ENCODE measurements around the gene TNS4.

Gene TNS4

DNA sequence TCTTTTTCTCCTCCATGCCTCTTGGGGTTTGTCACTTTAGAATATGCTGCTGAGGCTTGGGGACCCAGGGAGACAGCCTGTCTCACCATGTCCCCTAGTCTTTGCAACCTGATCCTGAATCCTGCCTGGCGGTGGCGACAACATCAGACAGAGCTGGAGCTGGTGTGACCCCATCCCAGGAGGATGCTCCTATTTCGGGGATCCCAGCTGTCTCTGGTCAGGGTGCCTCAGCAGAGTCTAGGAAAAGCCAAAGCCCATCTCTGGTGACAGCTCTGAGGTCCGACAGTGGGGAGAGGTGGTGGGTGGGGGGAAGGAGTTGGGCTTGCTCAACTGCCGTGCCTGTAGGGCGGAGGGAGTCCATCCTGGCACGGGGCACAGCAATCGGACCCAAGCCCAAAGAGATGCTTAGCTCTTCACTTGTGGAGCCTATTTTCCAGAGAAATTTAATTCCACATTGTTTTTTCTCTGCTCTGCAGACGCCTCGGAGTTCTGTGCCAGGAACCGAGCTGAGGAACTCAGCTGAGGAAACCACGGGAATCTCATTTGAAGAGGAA lies 10.3 kb upstream of the TNS4 start:
- H3K9me3 Mint-ChIP-seq: no peaks in the 10 kb centered on the region
- no peaks in the 10 kb centered on the region for H3K36me3 Mint-ChIP-seq
- DNase-seq (ENCODE audit: low spot score in 2 of 2): no peak
- H3K4me1 Mint-ChIP-seq: peaks cover 37% of the 10 kb centered on the region
- H3K4me3 Mint-ChIP-seq: no peak overlapping the region
- H3K27ac Mint-ChIP-seq: peak overlapping the region; percentile 54
- ATAC-seq: no peak

DNA sequence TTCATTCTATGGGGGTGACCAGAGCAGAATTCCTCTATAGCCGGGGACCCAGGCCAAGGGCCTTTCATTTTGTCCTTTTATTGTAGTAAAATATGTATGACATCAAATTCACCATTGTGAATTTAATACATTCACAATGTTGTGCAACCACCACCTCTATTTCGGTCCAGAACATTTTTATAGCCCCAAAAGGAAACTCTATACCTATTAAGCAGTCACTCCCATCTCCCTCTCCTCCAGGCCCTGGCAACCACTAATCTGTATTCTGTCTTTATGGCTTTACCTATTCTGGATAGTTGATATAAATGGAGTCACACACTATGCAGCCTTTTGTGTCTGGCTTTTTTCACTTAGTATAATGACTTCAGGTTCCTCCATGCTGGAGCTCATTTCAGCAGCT lies 9.7 kb upstream of the TNS4 start:
- Mint-ChIP-seq H3K9me3 (no peaks in the 10 kb centered on the region), H3K4me3 (no peak overlapping the region), H3K4me1 (peaks cover 36% of the 10 kb centered on the region), H3K36me3 (no peaks in the 10 kb centered on the region), H3K27ac (peak overlapping the region; percentile 54)
- no peak for DNase-seq (ENCODE audit: low spot score in 2 of 2)
- no peak for ATAC-seq

DNA sequence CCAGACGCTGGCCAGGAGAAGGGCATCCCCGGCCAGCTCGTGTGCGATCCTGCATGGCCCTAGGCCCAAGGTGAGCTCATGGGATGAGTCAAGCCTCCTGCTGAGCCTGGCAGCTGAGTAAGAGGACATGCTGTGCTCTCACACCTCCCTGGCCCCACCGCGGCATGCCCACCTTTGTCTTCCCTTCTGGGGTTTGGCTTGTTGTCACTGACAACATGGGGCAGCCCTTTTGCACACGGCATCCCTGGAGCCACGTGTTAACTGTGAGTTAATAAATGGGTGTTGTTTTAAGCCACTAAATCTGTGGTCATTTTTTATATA lies 8.9 kb upstream of the TNS4 start:
- no peak overlapping the region for H3K27ac Mint-ChIP-seq
- no peaks in the 10 kb centered on the region for H3K9me3 Mint-ChIP-seq
- ATAC-seq (peak; percentile 70), DNase-seq (ENCODE audit: low spot score in 2 of 2) (no peak)
- no peaks in the 10 kb centered on the region for H3K36me3 Mint-ChIP-seq
- H3K4me3 Mint-ChIP-seq: no peak overlapping the region
- peaks cover 29% of the 10 kb centered on the region for H3K4me1 Mint-ChIP-seq

DNA sequence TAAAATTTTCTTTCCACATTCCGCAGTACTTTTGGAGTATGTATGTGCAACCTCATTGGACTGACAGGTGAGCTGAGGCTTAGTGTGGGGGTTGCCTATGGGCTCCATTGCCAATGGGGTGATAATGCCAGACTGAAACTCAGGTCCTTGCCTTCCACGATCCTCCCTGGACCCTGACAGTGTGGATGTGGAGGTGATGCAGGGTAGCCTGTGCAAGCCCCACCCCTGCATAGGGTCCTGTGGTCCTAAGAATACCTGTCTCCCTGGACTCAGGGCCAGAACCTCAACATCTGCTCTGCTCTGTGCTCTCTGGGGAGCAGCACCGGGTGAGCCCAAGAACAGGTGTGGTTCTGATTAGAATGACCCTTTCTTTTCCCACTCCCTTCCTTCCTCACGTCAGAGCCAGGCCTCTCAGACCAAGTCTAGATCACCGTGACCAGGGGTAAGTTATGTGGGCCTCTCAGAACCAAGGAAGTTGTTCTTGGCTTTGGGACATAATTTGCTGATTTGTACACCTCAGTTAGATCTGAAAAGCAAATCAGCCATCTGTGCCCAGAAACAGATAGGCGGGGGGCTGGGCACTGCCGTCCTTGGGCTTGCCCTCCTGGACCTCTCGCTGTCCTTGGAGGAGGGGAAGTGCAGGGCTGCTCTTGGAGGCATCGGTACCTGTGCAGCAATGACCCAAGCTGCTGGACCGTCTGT lies 8.4 kb upstream of the TNS4 start:
- no peak overlapping the region for H3K4me3 Mint-ChIP-seq
- peaks cover 24% of the 10 kb centered on the region for H3K4me1 Mint-ChIP-seq
- H3K36me3 Mint-ChIP-seq: no peaks in the 10 kb centered on the region
- ATAC-seq (no peak), DNase-seq (ENCODE audit: low spot score in 2 of 2) (no peak)
- H3K9me3 Mint-ChIP-seq: no peaks in the 10 kb centered on the region
- no peak overlapping the region for H3K27ac Mint-ChIP-seq

DNA sequence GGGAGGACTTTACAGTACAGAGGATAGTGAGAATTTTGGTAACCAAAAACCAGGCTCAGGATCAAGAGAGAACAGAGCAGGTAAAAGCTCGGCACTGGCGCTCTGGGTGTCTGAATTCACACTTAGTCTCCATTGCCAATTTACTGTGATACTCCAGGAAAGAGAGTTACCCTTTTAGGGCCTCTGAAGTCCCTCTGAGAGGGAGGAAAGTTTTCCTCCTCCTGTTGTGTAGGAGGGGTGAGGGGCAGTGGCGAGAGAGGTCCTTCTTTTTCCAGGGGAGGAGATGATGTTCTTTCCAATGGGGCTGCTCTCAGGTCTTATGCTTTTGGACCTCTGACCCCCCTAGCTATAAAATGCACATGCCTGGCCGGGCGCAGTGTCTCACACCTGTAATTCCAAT lies 5.4 kb upstream of the TNS4 start:
- Mint-ChIP-seq H3K4me3 (no peak overlapping the region), H3K27ac (peak overlapping the region; percentile 48), H3K9me3 (no peaks in the 10 kb centered on the region), H3K4me1 (peaks cover 17% of the 10 kb centered on the region), H3K36me3 (no peaks in the 10 kb centered on the region)
- DNase-seq (ENCODE audit: low spot score in 2 of 2) (no peak), ATAC-seq (no peak)

DNA sequence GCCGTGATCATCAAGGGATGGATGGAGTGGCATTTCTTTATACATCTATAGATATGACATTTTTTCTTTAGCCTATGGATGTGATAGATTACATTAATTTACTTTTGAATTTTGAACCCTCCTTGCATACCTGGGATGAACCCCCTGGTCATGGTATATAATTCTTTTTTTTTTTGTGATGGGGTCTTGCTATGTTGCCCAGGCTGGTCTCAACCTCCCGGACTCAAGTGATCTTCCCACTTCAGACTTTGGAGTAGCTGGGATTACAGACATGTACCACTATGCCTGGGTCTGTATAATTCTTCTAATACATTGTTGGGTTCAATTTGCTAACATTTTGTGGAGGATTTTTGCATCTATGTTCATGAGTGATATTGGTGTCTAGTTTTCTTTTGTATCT lies 1.7 kb upstream of the TNS4 start:
- ATAC-seq (no peak), DNase-seq (ENCODE audit: low spot score in 2 of 2) (no peak)
- no peaks in the 10 kb centered on the region for H3K9me3 Mint-ChIP-seq

DNA sequence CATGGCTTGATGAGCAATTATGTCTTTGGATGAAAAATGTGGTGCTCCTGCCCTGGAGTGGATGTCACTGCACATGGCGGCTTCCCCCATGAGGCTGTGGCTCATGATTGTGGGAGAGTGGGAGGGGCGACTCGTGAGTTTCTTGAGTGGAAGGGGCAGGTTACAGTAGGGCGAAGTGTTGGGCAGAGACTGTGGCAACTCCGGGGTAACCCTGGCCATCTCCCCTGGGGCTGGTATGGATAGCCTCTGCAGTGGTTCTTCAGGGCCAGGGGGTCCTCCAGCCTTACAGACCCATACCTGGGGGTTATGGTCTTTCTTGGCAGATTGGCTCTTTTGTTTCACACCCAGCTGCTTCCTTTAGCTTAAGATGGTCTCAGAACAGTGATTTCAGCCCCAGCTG lies 1.3 kb upstream of the TNS4 start:
- no peak for DNase-seq (ENCODE audit: low spot score in 2 of 2)
- Mint-ChIP-seq H3K36me3 (no peaks in the 10 kb centered on the region), H3K9me3 (no peaks in the 10 kb centered on the region)

More for the DNA sequence above, 1.7 kb upstream of the TNS4 start:
- Mint-ChIP-seq H3K4me3 (no peak overlapping the region), H3K27ac (no peak overlapping the region), H3K4me1 (peaks cover 19% of the 10 kb centered on the region), H3K36me3 (no peaks in the 10 kb centered on the region)

DNA sequence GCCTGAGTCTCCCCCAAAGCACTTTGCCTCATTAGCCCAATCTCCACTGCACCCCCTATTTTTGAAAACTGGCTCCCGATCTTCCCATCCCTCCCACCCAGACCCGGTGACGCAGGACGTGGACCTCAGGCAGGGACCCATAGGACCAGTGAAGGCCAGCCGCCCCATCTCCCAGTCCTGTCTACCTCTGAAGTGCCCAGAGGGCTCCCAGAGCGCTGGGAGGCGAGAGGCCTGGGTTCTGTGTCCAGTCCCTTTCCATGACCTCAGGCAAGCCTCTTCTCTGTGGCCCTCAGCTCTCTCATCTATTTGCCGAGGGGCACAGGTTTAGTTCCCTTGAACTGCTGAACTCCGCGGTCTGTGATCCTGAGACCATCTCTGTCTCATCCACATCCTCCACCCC lies 714 bp downstream of the TNS4 start:
- Mint-ChIP-seq H3K27ac (no peak overlapping the region), H3K4me3 (no peak overlapping the region), H3K9me3 (no peaks in the 10 kb centered on the region), H3K4me1 (peaks cover 18% of the 10 kb centered on the region), H3K36me3 (no peaks in the 10 kb centered on the region)
- ATAC-seq (no peak), DNase-seq (ENCODE audit: low spot score in 2 of 2) (no peak)

More for the DNA sequence above, 1.3 kb upstream of the TNS4 start:
- Mint-ChIP-seq H3K4me1 (peaks cover 19% of the 10 kb centered on the region), H3K27ac (peak overlapping the region; percentile 78), H3K4me3 (no peak overlapping the region)
- no peak for ATAC-seq

DNA sequence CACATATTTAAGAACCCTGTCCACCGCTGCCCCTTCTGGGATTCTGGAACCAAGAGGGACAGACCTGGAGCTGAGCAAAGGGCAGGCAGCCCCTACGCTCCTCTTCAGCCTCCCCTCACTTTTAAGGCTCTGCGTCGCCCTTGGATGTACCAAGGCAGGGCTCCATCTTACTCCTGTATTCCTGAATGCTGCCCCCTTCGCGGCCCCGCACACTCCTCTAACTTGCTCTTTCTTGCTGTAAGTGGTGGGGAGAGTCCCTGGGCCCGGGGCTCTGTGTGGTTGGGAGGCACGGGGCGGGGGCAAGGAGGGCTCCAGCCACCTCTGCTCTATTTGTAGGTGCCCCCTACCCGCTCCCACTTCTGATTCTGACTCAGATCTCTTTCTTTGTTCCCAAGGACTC lies 1.2 kb downstream of the TNS4 start:
- DNase-seq (ENCODE audit: low spot score in 2 of 2): no peak
- Mint-ChIP-seq H3K4me1 (peaks cover 18% of the 10 kb centered on the region), H3K27ac (no peak overlapping the region), H3K4me3 (no peak overlapping the region), H3K9me3 (no peaks in the 10 kb centered on the region), H3K36me3 (no peaks in the 10 kb centered on the region)
- no peak for ATAC-seq

DNA sequence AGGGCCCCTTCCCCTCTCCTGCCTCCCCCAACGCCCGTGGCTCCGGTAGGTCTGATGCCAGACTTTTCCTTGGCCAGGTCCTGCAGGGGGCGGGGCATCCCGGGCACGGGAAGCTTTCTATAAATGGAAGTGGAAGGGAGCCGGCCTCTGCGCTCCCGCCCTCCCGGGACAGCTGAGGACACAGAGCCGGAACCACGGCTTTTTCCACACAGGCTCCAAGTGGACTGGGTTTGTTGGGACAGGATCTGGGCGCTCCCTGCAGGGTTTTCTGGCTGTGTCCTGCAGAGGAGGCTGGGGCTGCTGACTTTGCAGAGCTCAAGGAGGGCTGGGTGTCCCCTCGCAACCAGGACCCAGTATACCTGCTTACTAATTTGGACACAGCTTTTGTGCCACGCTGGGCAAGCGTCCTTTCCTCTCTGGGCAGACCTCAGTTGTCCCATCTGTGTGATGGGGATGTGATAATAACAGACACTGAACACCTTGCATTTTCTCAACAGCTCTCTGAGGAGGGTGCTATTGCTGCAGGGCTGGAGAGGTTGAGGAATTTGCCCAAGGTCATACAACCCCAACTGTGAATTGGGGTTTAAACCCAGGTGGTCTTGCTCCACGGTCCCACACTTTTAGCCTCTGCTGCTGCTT lies 1.8 kb downstream of the TNS4 start:
- no peak overlapping the region for H3K4me3 Mint-ChIP-seq
- DNase-seq (ENCODE audit: low spot score in 2 of 2) (no peak), ATAC-seq (no peak)
- H3K4me1 Mint-ChIP-seq: peaks cover 18% of the 10 kb centered on the region
- H3K27ac Mint-ChIP-seq: no peak overlapping the region
- no peaks in the 10 kb centered on the region for H3K36me3 Mint-ChIP-seq
- no peaks in the 10 kb centered on the region for H3K9me3 Mint-ChIP-seq

DNA sequence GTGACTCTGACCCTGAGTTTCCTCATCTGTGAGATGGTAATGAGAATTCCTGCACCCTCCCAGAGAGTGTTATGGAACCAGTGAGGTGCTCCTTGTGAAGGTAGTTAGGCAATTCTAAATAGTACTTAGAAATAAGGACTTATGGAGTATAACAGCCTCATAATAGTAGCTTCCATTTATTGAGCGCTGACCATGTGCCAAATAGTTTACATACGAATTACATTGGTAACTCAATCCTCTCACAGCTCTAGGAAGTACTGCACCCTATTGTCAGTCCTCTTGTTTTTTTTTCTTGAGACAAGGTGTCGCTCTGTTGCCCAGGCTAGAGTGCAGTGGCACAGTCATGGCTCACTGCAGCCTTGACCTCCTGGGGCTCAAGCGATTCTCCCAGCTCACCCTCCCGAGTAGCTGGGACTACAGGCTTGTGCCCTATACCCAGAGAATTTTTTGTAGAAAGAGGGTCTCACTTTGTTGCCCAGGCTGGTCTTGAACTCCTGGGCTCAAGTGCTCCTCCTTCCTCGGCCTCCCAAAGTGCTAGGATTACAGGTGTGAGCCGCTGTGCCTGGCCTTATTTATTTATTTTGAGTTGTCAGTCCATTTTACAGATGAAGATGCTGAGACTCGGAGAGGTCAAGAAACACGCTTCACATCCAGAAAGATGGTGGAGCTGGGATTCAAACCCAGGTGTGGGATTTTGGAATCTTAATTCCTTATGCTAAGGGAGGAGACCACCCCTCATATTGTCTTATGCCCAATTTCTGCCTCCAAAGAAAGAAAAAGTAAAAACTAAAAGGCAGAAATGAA lies 2.9 kb downstream of the TNS4 start:
- ATAC-seq (no peak), DNase-seq (ENCODE audit: low spot score in 2 of 2) (no peak)
- H3K36me3 Mint-ChIP-seq: no peaks in the 10 kb centered on the region
- H3K9me3 Mint-ChIP-seq: no peaks in the 10 kb centered on the region
- peak overlapping the region; percentile 77 for H3K27ac Mint-ChIP-seq
- peaks cover 18% of the 10 kb centered on the region for H3K4me1 Mint-ChIP-seq
- H3K4me3 Mint-ChIP-seq: no peak overlapping the region

DNA sequence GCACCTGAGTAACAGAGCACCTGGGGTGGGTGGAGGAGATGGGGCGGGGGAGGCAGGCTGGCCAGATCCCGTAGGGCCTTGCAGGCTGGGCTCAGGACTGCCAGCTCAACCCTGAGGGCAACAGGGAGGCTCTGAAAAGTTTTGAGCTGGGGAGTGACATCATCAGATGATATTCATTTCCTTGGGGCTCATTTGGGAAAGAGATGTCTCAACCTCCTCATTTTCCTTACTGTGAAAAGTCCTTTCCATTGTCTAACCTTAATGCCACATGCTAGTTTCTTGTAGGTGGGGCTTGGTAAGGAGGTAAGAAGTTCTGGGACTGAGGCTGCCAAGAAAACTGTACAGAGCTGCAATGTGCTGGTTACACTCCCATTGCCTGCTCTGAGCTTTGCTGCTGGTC lies 3.7 kb downstream of the TNS4 start:
- Mint-ChIP-seq H3K27ac (peak overlapping the region; percentile 77), H3K4me1 (peaks cover 17% of the 10 kb centered on the region), H3K36me3 (no peaks in the 10 kb centered on the region), H3K9me3 (no peaks in the 10 kb centered on the region), H3K4me3 (no peak overlapping the region)
- ATAC-seq (no peak), DNase-seq (ENCODE audit: low spot score in 2 of 2) (no peak)

DNA sequence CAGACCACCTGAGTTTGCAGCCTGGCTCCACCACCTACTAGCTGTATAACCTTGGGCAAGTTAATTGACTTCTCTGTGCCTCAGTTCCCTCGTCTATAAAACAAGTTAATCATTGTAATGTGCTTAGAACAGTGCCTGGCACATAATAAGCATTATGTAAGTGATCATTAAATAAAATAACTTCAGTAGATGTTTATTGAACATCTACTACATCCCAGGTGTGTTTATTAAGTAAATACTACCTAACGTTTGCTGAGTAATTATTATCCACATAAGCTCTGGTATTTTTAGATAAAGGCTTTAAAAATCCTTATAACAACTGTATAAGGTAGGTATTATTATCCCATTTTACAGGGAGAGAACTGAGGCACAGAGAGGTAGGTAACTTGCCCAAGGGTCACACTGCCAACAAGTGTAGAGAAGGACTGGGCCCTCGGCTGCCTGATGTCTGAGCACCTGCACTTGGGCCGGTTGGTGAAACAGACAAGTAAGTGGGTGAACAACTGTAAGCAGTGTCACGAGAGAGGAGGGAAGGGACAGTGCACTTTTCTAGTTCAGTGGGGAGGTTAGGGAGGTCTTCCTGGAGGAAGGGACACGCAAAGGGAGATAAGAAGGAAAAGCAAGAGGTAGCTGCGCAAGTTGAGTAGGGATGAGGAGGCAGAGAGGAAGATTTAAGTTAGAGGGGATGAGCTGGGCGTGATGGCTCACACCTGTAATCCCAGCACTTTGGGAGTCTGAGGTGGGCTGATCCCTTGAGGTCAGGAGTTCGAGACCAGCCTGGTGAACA lies 4.6 kb downstream of the TNS4 start:
- Mint-ChIP-seq H3K27ac (peak overlapping the region; percentile 77), H3K4me3 (no peak overlapping the region), H3K9me3 (no peaks in the 10 kb centered on the region), H3K36me3 (no peaks in the 10 kb centered on the region), H3K4me1 (peaks cover 13% of the 10 kb centered on the region)
- DNase-seq (ENCODE audit: low spot score in 2 of 2) (no peak), ATAC-seq (no peak)

DNA sequence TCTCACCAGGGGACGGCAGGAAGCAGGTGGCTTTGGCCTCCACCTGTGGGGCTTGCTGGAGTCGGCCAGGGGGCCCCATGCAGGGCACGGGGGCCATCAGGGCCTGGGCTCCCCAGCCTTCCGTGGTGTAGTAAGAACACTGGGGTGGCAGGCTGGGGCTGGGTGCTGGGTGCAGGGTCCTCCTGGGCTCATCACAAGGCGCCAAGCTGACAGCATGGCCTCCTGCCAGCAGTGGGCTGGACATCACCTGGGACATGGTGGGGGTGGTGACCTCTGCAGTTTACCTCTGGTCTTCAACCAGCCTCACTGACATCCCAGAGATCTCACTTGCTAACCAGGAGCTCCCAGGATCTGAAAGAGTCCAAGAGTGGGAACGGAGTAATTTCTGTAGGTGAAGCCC lies 5.3 kb downstream of the TNS4 start:
- Mint-ChIP-seq H3K36me3 (no peaks in the 10 kb centered on the region), H3K4me3 (no peak overlapping the region), H3K9me3 (no peaks in the 10 kb centered on the region), H3K27ac (no peak overlapping the region), H3K4me1 (peaks cover 17% of the 10 kb centered on the region)
- ATAC-seq (no peak), DNase-seq (ENCODE audit: low spot score in 2 of 2) (no peak)

DNA sequence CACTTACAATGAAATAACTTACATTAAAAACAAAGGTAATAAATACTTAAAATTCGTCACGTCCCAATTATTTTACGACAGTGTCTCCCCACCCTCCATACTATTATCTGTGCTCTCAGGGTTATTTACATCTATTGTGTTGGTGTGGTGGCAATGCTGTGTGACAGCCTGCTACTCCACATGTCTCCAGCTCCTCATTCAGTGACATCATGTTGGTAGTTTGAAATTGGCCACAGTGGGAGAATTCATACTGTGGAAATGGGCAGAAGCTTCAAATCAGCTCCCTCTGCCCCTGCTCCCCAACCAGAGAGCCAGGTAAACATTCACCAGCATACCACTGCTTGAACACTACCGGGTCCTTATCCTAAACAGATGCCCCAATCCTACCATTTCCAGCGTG lies 6.3 kb downstream of the TNS4 start:
- H3K27ac Mint-ChIP-seq: peak overlapping the region; percentile 23
- peaks cover 22% of the 10 kb centered on the region for H3K4me1 Mint-ChIP-seq
- H3K4me3 Mint-ChIP-seq: no peak overlapping the region
- H3K36me3 Mint-ChIP-seq: no peaks in the 10 kb centered on the region
- H3K9me3 Mint-ChIP-seq: no peaks in the 10 kb centered on the region
- DNase-seq (ENCODE audit: low spot score in 2 of 2): no peak
- ATAC-seq: no peak
